ENCODE measurements around the gene PKD1. TPM values are rescaled to one million over a fixed set of nuclear protein-coding genes. Genes with fewer than 3 reads are reported as not detected.

The PKD1 gene
- total RNA-seq, 4 donors from 2014 or later, result 181 to 492 (median 352) TPM

DNA sequence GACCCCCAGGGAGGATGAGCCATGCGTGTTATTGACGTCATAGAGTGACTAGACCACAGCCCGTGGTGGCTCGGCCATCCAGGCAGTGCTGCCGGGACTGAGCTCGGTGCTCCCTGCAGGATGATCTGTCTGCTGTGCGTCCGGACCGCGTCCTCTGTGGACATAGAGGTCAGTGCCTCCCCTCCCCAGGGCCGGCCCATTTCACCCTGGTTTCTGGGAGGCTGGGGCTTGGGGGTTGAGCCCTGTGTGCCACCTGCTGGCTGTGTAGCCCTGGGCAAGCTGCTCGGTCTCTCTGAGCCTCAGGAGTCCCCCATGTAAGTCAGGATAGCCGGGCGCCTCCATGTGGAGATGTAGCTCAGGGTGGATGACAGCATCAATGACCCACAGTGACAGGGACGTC is 79.6 kb downstream of the PKD1 start:
- peak; percentile 29 for ATAC-seq

DNA sequence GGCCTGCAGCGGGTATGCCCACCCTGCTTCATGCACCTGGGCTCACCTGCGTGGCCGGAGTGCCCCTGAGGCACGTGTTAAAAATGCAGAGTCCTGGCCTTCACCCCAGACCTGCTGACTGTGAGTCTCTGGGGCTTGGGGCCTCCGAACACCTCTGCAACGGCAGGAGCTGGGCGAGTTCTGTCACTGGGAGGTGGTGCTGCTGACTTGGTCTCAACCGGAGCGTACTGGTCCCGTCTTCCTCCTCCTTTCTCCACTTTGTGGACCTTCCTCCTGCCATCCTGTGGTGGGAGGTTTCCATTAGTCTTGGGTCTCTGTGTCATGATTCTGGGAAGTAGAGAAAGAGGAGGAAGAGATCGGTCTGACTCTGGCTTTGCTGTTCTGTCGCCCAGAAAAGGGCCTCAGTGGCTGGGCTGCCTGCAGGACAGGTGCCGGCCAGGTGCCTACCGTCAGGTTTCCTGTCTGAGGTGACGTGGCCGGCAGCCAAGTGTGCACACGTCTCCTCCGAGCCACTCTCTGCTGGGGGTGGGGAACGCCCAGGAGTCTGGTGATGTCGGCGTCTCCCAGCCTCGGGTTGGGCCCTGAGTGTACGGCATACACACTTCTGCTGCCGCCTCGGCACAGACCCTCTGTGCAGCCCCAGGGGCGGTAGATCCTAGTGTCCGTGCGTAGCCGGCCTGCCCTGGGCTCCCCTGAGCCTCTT is 81.0 kb downstream of the PKD1 start:
- H3K9me3 ChIP-seq, result no peaks in the 10 kb centered on the region
- no peak overlapping the region for H3K4me3 ChIP-seq
- TF ChIP-seq POLR2AphosphoS5 (IDR thresholded peaks at IDR 0.05) (no peak), POLR2A (IDR thresholded peaks at IDR 0.05) (no peak), EP300 (IDR thresholded peaks at IDR 0.05) (no peak)
- TF ChIP-seq, protein P1, sequence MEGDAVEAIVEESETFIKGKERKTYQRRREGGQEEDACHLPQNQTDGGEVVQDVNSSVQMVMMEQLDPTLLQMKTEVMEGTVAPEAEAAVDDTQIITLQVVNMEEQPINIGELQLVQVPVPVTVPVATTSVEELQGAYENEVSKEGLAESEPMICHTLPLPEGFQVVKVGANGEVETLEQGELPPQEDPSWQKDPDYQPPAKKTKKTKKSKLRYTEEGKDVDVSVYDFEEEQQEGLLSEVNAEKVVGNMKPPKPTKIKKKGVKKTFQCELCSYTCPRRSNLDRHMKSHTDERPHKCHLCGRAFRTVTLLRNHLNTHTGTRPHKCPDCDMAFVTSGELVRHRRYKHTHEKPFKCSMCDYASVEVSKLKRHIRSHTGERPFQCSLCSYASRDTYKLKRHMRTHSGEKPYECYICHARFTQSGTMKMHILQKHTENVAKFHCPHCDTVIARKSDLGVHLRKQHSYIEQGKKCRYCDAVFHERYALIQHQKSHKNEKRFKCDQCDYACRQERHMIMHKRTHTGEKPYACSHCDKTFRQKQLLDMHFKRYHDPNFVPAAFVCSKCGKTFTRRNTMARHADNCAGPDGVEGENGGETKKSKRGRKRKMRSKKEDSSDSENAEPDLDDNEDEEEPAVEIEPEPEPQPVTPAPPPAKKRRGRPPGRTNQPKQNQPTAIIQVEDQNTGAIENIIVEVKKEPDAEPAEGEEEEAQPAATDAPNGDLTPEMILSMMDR (IDR thresholded peaks at IDR 0.05), result no peak
- H3K27ac ChIP-seq, result no peak overlapping the region
- H3K4me1 ChIP-seq, result peaks cover 0 to 2% (median 0%) of the 10 kb centered on the region in 3 donors
- WGBS, 2 donors (ENCODE audit: low coverage in 1 of 2), result 59 to 77% methylated on average over 2 to 3 of the region's 29 CpGs
- no peaks in the 10 kb centered on the region for H3K27me3 ChIP-seq
- ATAC-seq, result no peak
- peaks cover 0 to 95% of the 10 kb centered on the region in 2 donors for H3K36me3 ChIP-seq

More for the DNA sequence above, 79.6 kb downstream of the PKD1 start:
- H3K27ac ChIP-seq, result no peak overlapping the region
- no peaks in the 10 kb centered on the region for H3K27me3 ChIP-seq
- peaks cover 0 to 95% of the 10 kb centered on the region in 2 donors for H3K36me3 ChIP-seq
- no peak for TF ChIP-seq EP300 (IDR thresholded peaks at IDR 0.05)
- TF ChIP-seq, protein P1 (IDR thresholded peaks at IDR 0.05), result peak in 1 of 4 experiments; percentile 36
- no peaks in the 10 kb centered on the region for H3K4me1 ChIP-seq
- H3K4me3 ChIP-seq, result no peak overlapping the region
- 47% methylated on average over 5 of the region's 15 CpGs; no CpG with 5 or more reads in 1 of the 2 donors for WGBS, 2 donors (ENCODE audit: low coverage in 1 of 2)
- H3K9me3 ChIP-seq, result no peaks in the 10 kb centered on the region

DNA sequence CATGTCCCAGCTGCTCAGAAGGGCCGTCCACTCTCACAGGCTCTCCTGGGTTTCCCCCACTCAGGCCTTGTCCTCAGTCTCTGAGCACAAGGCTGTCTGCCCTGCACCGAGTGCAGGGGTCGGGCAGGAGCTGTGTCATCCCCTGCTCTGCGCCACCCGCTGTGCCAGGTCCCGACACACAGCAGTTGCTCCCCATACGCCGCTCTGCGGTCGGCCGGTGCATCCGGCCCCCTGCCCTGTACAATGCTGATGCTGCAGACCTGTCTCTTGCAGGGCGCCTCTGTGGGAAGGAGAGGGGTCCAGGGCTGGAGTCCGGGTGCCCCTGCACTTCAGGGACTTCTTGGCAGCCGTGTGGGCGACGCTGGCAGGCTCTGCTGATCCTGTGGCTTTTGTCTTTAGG is 81.8 kb downstream of the PKD1 start:
- 90% methylated on average over 1 of the region's 17 CpGs; no CpG with 5 or more reads in 1 of the 2 donors for WGBS, 2 donors (ENCODE audit: low coverage in 1 of 2)
- peaks cover 0 to 90% of the 10 kb centered on the region in 2 donors for H3K36me3 ChIP-seq
- no peak for ATAC-seq
- TF ChIP-seq EP300 (IDR thresholded peaks at IDR 0.05) (no peak), POLR2AphosphoS5 (IDR thresholded peaks at IDR 0.05) (no peak), POLR2A (IDR thresholded peaks at IDR 0.05) (no peak)
- TF ChIP-seq, protein P1 (IDR thresholded peaks at IDR 0.05), result no peak
- H3K27ac ChIP-seq, result no peak overlapping the region
- no peak overlapping the region for H3K4me3 ChIP-seq
- no peaks in the 10 kb centered on the region for H3K9me3 ChIP-seq
- peaks cover 0 to 10% (median 3%) of the 10 kb centered on the region in 3 donors for H3K4me1 ChIP-seq
- no peaks in the 10 kb centered on the region for H3K27me3 ChIP-seq

DNA sequence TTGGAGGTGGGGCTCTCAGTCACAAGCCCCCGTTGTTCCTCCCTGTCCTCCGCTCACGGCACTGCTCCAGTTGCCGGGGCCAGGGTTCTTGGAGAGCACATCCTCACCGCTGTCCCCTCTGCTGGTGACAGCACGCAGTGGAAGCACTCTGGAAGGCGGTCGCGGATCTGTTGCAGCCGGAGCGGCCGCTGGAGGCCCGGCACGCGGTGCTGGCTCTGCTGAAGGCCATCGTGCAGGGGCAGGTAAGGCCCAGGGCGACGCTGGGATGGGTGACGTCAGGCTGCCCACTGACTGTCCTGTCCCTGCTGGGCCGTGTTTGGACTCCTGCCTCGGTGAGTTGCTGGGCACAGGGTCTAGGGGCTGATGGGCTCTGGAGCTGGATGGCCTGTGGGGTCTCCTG is 82.5 kb downstream of the PKD1 start:
- Histone ChIP-seq H3K27me3 (no peaks in the 10 kb centered on the region), H3K4me3 (no peak overlapping the region), H3K4me1 (peaks cover 0 to 17% (median 9%) of the 10 kb centered on the region in 3 donors), H3K27ac (no peak overlapping the region), H3K9me3 (no peaks in the 10 kb centered on the region), H3K36me3 (peaks cover 0 to 84% of the 10 kb centered on the region in 2 donors)
- no CpG with 5 or more reads among the region's 21 CpGs for WGBS, 2 donors (ENCODE audit: low coverage in 1 of 2)
- ATAC-seq, result no peak
- TF ChIP-seq POLR2AphosphoS5 (IDR thresholded peaks at IDR 0.05) (no peak), POLR2A (IDR thresholded peaks at IDR 0.05) (no peak), EP300 (IDR thresholded peaks at IDR 0.05) (no peak)
- TF ChIP-seq, protein P1 (IDR thresholded peaks at IDR 0.05), result no peak

- H3K36me3 ChIP-seq, result peaks cover 0 to 54% of the 10 kb centered on the region in 2 donors
- 0 to 20% methylated on average over 1 to 5 of the region's 30 CpGs for WGBS, 2 donors (ENCODE audit: low coverage in 1 of 2)
- TF ChIP-seq POLR2AphosphoS5 (IDR thresholded peaks at IDR 0.05) (no peak), EP300 (IDR thresholded peaks at IDR 0.05) (no peak), POLR2A (IDR thresholded peaks at IDR 0.05) (no peak)
- TF ChIP-seq, protein P1 (IDR thresholded peaks at IDR 0.05), result no peak
- peaks cover 0 to 60% (median 25%) of the 10 kb centered on the region in 3 donors for H3K4me1 ChIP-seq
- H3K27me3 ChIP-seq, result no peaks in the 10 kb centered on the region
- no peaks in the 10 kb centered on the region for H3K9me3 ChIP-seq
- peak overlapping the region; percentile 80 to 91 for H3K4me3 ChIP-seq
- peak; percentile 31 for ATAC-seq
- peak overlapping the region; percentile 20 to 83 (median 78) for H3K27ac ChIP-seq
Observed at GRCh38 chr16:2048116-2048543, 87.6 kb downstream of the PKD1 start.
